Kidney capillary endothelial cell (primary cell): ENCODE data around the gene ZNF425.
A peak's percentile ranks its signal among the peaks of the same experiment; 100 is the strongest.
"Not testable (repeated sequence)": the region's sequence is repeated elsewhere in the genome, so short reads cannot be mapped to it uniquely, and the experiment has no call there.

Experiments used
- DNase-seq: peaks from one replicate; pipeline ENCODE4 v3.0.0-alpha.2; 2018; ENCODE audit warnings: low spot score

ZNF425 gene

DNA sequence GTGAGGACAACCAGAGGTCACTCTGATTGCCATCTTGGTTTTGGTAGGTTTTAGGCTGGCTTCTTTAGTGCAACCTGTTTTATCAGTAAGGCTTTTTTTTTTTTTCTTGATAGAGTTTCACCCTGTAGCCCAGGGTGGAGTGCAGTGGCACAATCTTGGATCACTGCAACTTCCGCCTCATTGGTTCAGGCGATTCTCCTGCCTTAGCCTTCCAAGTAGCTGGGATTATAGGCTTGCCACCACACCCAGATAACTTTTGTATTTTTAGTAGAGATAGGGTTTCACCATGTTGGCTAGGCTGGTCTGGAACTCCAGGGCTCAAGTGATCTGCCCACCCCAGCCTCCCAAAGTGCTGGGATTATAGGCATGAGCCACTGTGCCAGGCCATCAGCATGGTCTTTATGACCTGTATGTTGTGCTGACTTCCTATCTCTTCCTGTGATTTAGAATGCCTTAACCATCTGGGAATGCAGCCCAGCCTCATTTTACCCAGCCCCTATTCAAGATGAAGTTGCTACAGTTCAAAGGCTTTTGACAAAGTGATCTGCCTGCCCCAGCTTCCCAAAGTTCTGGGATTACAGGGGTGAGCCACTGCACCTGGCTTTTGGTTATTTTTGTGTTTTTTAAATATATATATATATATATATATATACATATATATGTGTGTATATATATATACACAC is 7.0 kb upstream of the ZNF425 start:
- no peak for DNase-seq

DNA sequence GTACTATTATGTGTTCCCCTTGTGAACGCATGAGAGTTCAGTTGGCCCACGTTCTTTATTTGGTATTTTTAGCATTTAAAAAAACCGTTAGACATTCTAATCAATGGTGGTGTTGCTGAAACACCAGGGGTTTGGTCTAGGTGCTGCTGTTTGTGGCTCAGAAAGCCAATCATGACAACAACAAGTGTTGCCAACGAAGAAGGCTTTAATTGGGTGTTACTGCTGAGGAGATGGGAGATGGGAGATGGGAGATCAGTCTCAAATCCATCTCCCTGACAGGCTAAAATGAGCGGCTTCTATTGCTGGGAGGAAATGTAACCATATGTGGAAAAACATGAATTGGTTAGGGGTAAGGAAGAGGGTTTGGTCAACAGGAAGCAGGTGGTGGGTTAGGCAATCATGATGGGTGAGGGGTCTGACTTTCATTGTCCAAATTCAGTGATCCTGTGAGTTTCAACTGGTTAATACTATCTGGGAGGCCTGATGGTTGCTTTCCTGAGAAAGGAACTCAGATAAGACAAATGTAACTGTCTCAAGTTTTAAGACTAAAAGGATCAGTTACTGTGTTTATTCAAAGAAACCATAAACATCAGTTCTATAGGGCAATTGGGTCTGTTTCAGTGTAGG is 4.6 kb upstream of the ZNF425 start:
- no peak for DNase-seq

DNA sequence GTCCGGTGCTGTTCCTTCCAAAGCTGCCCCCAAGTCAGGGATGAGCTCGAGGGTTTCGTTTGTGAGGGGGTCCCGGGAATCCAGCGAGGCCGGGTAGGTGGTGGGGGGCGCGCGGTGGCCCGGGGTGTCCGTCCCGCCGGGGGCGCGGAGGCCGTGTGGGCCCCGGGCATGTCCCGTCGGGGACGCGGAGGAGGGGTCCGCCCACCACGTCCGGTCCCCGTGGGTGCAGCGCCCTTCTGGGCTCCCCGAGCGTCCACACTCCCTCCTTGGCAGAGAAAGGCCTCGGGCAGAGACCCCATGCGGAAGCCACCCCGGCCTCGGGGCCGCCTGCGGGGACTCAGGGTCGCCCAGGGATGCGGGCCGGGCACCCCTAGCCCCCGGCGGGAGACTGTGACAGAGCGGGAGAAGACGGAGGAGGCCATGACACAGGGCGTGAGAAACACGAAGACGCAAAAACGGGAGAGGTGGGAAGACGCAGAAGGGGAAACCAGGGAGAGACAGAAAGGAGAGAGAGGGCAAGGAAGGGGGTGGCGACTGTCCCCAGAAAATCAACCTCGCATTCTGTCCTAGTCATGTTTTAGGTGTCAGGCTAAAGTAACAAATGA is 640 bp upstream of the ZNF425 start:
- DNase-seq = peak; percentile 38

GRCh38 chr7:149125189-149125862 is 798 bp downstream of the ZNF425 start:
- DNase-seq = peak; percentile 9

GRCh38 chr7:149109969-149110368 is 16.2 kb downstream of the ZNF425 start:
- DNase-seq = peak; percentile 5

DNA sequence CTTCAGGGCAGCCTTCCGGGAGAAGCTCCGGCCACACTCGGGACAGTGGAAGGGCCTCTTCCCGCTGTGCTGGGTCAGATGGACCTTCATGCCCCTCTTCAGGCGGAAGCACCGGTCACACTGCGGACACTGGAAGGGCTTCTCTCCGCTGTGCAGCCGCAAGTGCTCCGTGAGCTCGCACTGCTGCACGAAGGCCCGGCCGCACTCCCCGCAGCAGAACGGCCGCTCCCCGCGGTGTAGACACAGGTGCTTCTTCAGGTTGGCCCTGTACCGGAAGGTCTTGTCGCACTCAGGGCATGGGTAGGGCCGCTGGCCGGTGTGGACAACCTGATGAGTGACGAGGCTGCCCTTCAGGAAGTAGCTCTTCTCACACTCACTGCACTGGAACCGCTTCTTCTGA is 21.4 kb downstream of the ZNF425 start:
- DNase-seq = no peak

DNA sequence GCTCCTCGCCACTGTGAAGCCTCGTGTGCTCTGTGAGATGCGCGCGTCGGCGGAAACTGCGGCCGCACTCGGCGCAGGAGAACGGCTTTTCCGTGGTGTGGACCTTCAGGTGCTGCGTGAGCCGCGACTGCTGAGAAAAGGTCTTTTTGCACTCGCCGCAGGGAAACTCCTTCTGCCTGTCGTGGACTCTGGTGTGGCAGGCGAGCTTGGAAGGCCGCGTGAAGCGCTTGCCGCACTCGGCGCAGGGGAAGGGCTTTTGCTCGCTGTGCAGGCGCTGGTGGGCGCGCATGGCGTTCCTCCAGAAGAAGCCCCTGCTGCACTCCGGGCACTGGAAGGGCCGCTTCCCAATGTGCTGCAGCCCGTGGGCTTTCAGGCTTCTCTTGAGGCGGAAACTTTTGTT is 21.9 kb downstream of the ZNF425 start:
- DNase-seq = no peak

- no peak for DNase-seq
Observed at GRCh38 chr7:149103424-149103823, 22.7 kb downstream of the ZNF425 start.

GRCh38 chr7:149102666-149103065 is 23.5 kb downstream of the ZNF425 start:
- no peak for DNase-seq

GRCh38 chr7:149100821-149101220 is 25.3 kb downstream of the ZNF425 start:
- DNase-seq = no peak

- no peak for DNase-seq
Observed at GRCh38 chr7:149099058-149099457, 27.1 kb downstream of the ZNF425 start.

DNA sequence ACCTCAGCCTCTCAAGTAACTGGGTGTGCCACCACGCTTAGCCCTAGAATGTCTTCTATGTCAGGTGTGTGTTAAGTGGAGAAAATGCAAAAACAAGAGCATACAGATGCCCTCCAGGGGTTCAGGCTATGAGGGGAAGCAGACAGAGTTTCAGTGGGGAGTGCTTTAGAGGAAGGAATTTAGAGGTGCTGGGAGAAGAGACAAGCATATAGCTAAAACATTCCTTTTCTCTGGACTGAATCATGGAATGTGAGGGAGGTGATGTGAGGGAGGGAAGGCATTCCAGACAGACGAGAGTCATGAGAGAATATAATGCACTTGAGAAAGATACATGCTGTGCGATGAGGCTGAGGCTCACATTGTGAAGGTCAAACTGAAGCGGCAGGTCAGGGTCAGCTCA is 29.0 kb downstream of the ZNF425 start:
- no peak for DNase-seq

DNA sequence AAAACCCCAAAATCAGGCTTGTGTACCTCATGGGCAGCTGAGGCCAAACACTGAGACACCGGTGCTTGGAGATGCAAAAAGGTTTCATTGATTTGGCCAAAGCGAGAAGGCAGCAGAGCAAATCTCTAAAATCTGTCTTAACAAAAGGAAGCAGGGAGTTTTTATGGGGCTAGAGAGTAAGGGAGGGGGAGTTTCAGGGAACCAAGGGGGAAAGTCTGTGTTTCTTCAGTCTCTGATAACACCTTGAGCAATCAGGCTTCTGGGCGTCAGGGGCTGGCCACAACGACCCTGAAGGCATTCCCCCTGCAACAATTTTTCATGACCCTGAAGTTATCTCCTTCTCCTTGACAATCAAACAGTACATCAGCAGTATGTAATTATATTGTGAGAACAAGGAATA is 32.9 kb downstream of the ZNF425 start:
- DNase-seq = no peak

DNA sequence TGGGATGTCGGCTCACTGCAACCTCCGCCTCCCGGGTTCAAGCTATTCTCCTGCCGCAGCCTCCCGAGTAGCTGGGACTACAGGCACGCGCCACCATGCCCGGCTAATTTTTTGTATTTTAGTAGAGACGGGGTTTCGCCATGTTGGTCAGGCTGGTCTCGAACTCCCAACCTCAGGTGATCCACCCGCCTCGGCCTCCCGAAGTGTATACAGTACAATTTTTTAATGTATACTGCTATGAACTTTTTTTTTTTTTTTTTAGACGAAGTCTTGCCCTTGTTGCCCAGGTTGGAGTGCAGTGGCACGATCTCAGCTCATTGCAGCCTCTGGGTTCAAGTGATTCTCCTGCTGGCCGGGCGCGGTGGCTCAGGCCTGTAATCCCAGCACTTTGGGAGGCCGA is 33.9 kb downstream of the ZNF425 start:
- DNase-seq = not testable (repeated sequence)

DNA sequence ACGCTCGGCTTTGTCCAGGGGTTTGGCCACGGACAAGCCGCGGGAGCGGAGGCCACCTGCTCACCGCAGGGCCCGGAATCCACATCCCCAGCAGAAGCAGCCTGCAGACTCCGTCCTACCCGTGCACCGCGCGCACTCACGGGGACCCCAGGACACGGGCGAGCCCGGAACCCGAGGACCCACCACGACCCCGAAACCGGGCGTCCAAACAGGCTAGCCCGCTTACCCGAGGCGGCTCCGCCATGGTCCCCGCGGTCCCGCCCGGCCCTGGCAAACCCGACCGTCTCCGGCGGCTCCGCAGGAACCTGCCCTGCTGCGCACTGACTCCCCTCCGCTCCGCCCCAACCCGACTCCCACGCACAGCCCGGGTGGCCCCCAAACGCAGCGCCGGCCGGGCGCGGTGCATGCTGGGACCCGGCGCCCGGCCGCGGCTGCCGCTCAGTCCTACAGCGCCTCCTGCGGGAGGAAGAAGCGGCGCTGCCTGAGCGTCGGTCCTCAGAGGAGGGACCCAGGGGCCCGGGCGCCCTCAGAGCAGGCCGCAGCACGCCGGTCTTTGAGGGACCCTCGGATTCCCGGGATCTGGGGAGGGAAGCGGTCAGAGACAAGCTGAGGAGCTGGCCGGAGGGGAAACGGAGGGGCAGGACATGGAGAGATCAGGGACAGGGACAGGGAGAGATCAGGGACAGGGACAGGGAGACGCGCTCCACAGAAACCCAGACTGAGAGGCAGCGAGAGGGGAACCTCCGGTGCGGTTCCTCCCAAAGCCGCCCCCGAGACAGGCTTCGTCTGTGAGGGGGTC is 35.5 kb downstream of the ZNF425 start, which contains the start of gene ZNF786:
ZNF786 (minus strand) TSS at position 322 of the 799 bp plus-strand sequence; CDS start at position 244, 78 bp downstream.
- peak; percentile 85 for DNase-seq

DNA sequence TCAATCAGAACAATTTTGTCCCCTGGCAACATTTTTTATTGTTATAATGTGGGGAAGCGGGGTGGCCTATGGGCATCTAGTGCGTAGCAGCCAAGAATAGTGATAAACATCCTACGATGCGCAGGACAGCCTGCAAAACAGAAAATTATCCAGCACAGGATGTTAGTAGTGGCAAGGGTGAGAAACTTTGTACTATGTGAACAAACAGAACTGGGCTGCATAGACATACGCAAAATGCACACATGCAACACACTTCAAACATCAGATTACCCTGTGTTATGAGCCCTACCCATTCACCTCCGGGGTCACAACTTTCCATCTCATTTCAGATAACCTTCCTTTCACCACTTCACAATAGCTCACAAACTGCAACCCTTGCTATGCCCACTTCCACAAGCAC is 38.7 kb downstream of the ZNF425 start:
- DNase-seq = no peak

DNA sequence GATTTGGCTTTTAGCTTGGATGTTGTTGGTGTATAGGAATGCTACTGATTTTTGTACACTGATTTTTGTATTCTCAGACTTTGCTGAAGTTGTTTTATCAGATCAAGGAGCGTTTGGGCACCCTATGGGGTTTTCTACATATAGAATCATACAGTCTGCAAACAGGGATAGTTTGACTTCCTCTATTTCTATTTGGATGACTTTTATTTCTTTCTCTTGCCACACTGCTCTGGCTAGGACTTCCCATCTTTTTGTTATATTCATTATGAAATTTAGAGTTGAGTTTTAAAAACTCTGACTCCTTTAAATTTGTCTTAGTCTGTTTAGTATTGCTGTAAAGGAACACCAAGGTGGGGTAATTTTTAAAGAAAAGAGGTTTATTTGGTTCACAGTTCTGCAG is 40.3 kb downstream of the ZNF425 start:
- no peak for DNase-seq

DNA sequence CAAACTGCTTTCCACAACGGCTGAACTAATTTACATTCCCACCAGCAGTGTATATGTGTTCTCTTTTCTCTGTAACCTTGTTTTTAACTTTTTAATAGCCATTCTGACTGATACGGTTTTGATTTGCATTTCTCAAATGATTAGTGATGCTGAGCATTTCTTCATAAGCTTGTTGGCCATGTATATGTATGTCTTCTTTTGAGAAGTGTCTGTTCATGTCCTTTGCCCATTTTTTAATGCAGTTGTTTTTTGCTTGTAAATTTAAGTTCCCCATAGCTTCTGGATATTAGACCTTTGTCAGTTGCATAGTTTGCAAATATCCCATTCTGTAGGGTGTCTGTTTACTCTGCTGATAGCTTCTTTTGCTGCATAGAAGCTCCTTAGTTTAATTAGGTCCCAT is 41.7 kb downstream of the ZNF425 start:
- DNase-seq = no peak

DNA sequence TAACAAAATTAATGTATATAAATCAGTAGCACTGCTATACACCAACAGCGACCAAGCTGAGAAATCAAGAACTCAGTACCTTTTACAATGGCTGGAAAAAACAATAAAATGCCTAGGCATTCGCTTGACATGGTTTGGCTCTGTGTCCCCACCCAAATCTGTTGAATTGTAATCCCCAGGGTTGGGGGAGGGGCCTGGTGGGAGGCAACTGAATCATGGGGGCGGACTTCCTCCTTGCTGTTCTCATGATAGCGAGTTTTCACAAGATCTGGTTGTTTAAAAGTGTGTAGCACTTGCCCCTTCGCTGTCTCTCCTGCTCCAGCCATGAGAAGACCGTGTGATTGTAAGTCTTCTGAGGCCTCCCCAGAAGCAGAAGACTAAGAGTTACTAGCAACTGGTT is 44.2 kb downstream of the ZNF425 start:
- DNase-seq = no peak

DNA sequence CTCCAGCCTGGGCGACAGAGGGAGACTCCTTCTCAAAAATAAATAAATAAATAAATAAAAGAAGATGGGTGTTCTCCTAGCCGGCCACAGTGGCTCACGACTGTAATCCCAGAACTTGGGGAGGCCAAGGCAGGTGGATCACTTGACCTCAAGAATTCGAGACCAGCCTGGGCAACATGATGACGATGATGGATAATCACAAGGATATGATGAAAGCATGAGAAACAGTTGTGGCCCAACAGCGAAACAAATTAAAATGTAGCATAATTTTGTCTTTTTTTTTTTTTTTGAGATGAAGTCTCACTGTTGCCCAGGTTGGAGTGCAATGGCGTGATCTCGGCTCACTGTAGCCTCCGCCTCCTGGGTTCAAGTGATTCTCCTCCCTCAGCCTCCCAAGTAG is 48.5 kb downstream of the ZNF425 start:
- no peak for DNase-seq

GRCh38 chr7:149075286-149075685 is 50.8 kb downstream of the ZNF425 start:
- no peak for DNase-seq
